Ramos (cell line): Measurements from ENCODE around the gene ARHGAP27.
"Not testable (repeated sequence)": the region's sequence is repeated elsewhere in the genome, so short reads cannot be mapped to it uniquely, and the experiment has no call there.

Experiments
- in situ Hi-C: fragments of 300-500 bp; cut with MboI; formaldehyde crosslinking; loops from one replicate; pipeline ENCODE4 v1.14.3; 2022; ENCODE audit warnings: low sequenced_read_pairs; ENCODE audit not compliant: unreplicated experiment

The ARHGAP27 gene, protein sequence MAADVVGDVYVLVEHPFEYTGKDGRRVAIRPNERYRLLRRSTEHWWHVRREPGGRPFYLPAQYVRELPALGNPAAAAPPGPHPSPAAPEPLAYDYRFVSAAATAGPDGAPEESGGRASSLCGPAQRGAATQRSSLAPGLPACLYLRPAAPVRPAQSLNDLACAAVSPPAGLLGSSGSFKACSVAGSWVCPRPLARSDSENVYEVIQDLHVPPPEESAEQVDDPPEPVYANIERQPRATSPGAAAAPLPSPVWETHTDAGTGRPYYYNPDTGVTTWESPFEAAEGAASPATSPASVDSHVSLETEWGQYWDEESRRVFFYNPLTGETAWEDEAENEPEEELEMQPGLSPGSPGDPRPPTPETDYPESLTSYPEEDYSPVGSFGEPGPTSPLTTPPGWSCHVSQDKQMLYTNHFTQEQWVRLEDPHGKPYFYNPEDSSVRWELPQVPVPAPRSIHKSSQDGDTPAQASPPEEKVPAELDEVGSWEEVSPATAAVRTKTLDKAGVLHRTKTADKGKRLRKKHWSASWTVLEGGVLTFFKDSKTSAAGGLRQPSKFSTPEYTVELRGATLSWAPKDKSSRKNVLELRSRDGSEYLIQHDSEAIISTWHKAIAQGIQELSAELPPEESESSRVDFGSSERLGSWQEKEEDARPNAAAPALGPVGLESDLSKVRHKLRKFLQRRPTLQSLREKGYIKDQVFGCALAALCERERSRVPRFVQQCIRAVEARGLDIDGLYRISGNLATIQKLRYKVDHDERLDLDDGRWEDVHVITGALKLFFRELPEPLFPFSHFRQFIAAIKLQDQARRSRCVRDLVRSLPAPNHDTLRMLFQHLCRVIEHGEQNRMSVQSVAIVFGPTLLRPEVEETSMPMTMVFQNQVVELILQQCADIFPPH

GRCh38 chr17:45432405-45433158, at the start of gene ARHGAP27:
Gene ARHGAP27 (minus strand): TSS chr17:45432870. CDS start chr17:45430279, 2,591 bp downstream.
- in situ Hi-C loops: loop anchor here (25.0 kb wide), 1 partner anchor 155 kb away; no protein-coding TSS in a partner anchor

DNA sequence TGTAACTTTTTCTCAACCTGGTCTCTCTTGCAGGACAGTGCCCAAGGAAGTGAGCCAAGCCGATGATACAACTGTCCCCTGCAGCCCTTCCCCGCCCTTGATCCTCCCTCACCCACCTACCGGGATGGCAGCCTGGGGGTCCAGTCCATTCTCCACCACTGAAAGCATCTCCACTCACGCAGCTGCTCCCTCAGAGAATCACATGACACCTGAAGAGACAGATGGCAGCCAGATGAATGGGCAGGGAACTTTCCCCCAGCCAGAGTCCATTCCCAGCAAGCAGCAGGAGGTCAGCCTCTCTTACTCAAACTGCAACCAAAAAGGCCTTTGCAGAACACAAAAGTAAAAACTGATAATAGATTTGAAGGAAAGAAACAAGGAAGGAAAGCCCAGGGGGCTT, 49.6 kb upstream of the ARHGAP27 start:
- in situ Hi-C loops: not testable (repeated sequence)

DNA sequence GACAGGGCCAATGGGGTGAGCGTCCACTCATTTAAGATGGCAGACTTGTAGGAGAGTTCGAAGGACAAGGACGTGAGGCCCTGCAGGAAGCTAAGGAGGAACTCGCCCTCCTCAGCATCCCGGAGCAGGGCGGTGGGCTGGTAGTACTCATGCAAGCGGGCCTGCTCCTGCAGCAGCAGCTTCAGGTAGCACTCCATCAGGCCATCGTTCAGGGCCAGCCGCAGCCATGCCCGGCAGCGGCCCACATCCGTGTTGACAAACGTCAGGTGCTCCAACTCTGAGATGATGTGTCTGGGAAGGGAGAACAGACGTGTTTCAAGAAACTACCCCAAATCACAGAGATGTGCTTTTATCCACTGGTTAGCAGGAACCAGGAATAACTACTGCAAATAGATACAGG, 42.8 kb upstream of the ARHGAP27 start:
- in situ Hi-C loops: not testable (repeated sequence)

DNA sequence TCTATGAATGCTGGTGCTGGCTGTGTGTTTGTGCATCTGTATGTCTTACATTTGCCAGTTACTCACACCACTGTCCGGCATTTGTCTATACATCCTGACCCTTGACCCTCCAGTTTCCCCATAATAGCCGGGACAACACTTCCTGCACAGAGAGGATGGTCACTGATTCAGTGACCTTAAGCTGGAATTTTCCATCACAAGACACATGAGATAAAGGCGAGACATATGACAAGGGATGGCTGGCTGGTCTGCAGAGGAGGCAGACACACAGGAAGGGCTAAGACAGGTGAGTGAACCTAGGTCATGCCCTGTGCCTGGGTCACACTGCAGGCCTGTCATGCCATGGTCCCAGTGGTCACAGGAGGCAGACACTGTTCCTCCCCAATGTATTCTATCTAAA, 39.6 kb upstream of the ARHGAP27 start:
- in situ Hi-C loops: not testable (repeated sequence)

- in situ Hi-C loops: not testable (repeated sequence)
Measured at GRCh38 chr17:45469204-45469563, 36.5 kb upstream of the ARHGAP27 start.

DNA sequence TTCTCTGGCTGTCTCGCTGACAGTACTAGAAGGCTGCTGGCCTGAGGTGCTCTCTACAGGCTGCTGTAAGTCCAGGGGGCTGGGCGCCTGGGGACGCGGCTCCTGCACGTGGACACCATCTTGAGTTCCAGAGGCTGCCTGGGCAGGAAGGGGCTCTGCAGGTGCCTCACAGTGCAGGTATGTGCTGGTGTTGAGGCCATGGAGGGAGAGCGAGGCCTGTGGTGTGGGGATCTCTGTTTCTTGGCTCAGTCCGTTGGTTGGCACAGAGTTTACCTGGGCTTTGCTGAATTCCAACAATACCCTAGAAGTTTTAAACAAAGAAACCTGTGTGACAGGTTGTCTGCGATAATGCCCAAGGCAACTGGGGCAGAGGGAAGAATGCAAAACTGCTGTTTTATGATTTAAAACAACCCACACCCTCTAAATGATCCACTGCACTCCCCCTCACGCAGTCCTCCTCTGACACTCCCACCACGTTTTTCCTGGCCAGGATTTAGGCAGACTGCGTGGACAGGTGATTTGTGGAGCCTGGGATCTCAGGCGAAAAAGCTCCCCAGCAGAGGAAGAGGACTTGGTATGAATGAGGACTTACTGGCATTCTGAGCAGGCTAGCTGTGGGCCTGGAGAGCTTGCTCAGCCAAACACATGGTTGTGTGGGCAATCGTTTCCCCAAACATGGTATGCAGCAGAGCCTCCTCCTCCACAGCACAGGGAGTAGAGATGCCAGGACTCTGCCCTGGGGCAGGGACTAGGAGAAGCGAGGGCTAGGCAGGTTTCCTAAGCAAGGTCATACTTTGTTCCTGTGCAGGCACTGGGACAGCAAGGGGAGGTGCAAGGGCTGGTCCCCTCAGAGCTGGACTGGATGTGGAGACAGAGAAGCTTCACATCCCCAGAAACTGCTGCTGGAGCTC, 35.9 kb upstream of the ARHGAP27 start:
- in situ Hi-C loops: not testable (repeated sequence)

DNA sequence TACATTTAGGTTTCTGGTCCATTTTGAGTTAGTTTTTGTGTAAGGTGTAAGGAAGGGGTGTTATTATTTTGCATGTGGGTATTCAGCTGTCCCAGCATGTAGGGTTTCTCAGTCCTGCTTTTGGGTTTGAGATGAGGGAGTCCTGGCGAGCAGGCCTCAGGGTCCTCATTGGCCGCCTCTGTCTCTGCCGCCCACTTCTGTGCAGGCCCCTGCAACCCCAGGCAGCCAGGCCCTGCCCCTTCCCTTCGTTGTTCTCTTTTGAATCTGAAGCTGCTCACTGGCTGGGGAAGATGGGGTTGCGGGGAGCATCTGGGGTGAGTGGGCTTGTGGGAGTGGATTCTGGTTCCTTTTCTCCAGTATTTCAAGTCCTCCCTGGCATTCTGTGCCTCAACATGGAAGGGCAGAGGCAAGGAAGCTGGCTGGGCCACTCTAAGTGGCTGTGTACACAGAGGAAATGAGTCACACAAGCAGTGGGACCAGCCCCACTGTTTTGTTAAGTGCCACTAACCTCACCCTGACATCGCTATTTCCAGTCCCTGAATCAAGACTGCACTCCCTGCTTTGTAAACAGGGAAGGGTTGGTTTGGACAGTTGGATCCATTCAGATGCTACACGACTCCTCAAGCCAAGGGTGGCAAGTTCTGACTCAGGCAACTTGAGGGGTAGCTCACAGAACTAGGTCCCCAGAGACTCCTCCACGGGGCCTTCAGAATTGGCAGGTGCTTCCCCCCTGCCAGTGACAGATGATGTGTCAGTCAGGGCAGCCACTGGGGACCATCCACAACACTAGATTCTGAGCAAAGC, 29.1 kb upstream of the ARHGAP27 start:
- in situ Hi-C loops: not testable (repeated sequence)

DNA sequence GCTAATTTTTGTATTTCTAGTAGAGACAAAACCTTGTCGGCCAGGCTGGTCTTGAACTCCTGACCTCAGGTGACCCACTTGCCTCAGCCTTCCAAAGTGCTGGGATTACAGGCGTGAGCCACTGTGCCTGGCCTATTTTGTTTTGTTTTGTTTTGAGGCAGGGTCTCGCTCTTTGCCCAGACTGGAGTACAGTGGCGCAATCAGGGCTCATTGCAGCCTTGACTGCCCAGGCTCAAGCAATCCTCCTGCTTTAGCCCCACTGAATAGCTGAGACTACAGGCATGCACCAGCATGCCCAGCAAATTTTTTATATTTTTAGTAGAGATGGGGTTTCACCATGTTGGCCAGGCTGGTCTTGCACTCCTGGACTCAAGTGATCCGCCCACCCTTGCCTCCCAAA, 27.8 kb upstream of the ARHGAP27 start:
- in situ Hi-C loops: not testable (repeated sequence)

DNA sequence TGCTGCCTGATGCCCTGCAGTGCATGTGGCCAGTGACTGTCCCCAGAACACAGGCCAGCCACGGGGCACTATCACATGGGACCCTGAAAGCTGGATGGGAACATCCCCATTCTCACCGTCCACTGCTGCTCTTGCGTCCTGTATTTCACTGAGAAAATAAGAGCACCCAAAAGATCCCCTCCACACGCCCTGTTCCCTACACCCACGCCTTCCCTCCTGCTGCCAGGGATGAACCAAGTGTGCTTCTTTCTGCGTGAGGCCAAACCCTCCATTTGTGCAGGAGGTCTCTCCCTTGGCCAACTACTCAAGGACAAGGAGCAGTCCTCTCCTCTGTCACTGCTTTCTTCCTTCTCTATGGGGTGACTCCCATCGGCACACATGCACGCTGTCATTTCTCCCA, 21.7 kb upstream of the ARHGAP27 start:
- in situ Hi-C loops: not testable (repeated sequence)

DNA sequence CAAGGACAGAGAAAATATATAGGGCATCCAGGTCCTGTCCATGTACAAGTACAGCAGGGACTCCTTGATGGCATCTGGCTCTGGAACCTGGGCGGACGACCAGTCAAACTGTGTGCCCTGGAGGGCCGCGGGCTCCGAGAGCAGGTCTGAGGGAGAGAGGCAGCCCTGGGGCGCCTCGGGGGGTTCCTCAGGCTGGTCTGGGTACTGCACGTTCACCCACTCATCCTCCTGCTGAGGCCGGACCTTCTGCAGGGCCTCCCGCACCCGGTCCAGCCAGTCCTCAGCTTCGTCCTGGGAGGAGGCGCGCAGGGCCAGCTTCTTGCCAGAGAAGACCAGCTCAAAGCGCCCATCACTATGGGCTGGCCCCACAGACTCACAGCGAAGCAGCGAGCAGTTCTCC, 21.1 kb upstream of the ARHGAP27 start:
- in situ Hi-C loops: not testable (repeated sequence)

- in situ Hi-C loops: not testable (repeated sequence)
Measured at GRCh38 chr17:45453225-45453534, 20.5 kb upstream of the ARHGAP27 start.

- in situ Hi-C loops: not testable (repeated sequence)
Measured at GRCh38 chr17:45452329-45453224, 19.9 kb upstream of the ARHGAP27 start.

DNA sequence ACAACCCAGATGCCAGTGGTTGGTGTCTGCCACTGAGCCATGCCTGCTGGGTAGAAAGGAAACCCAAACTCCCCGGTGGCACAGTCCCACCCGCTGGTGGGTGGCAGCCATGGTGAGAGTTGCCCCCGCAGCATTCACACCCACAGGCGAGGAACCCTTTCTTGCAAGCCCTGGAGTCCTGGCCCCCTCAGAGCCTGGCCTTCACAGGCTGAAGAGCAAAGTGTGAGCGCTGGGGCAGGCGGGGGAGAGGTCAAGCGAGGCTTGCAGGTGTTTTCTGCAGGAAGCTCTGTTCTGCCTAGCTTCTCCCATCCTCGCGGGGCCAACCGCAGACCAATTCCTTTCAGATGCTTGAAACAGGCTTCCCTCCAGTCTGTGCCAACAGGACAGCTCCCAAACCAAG, 19.0 kb upstream of the ARHGAP27 start:
- in situ Hi-C loops: not testable (repeated sequence)

DNA sequence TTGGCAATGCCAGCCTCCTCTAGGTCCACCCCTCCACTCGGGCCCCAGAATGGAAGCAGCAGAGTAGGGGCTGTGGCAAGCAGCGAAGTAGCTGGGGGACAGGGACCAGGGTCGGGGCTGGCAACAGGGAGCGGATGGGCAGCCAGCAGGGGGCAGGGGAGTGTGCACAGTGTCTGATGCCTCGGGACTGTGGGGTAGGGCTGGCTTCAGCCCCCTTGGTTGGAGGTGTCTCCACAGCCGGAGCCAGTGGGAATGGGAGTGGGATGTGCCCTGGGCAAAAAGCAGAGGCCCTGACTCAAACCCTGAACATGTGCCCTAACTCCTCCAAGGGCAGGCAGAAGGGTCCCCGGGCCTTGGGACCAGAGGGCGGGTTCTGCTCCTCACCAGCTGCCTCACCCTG, 18.5 kb upstream of the ARHGAP27 start:
- in situ Hi-C loops: no loop called here

GRCh38 chr17:45449708-45450329, 17.1 kb upstream of the ARHGAP27 start:
- in situ Hi-C loops: loop anchor here (25.0 kb wide), 1 partner anchor 137 kb away; no protein-coding TSS in a partner anchor

DNA sequence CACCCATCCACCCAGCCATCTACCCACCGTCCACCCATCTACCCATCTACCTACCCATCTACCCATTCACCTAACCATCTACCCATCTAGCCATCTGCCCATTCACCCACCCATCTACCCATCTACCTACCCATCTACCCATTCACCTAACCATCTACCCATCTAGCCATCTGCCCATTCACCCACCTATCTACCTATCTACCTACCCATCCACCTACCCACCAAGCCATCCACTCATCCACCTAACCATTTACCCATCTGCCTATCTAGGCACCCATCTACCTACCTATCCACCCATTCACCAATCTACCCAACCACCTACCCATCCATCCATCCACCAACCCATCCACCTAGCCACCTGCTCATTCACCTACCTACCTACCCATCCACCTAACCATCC, 16.6 kb upstream of the ARHGAP27 start:
- in situ Hi-C loops: loop anchor here (25.0 kb wide), 1 partner anchor 138 kb away; no protein-coding TSS in a partner anchor

DNA sequence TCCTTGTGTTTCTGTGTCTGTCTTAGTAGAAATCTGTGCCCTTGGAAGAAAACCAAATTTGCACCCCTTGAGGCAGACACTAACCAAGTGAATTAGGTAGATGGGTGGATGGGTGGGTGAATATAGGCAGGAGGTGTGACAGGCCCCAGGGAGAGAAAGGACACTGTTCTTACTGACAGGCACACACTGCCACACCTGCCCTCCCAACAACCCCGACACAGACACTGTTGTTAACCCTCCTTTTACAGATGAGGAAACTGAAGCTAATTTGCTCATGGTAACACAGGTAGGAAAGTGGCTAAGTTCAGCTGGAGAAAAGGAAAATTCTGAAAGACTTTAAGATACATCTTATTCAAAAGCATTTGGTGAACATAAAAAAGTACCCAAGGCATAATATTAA, 15.8 kb upstream of the ARHGAP27 start:
- in situ Hi-C loops: loop anchor here (25.0 kb wide), 1 partner anchor 139 kb away; no protein-coding TSS in a partner anchor
